WTC11 (cell line): ENCODE measurements around the gene ZNF76. TPM values are rescaled to one million over a fixed set of nuclear protein-coding genes. Genes with fewer than 3 reads are reported as not detected.

Experiments
- ATAC-seq: fragments of 200-7000 bp; cut with Tn5 transposase; 2 replicates; pipeline ENCODE4 v1.10.0; 2021; ENCODE audit warnings: mild to moderate bottlenecking, moderate library complexity
- CTCF ChIA-PET: fragments of 300-600 bp; sonication (Branson Sonifier 250); formaldehyde crosslinking; loops from one replicate; lab custom pipeline; 2021; ENCODE audit warnings: antibody characterized with exemption; lab: Charles Lee
- POLR2A ChIA-PET: fragments of 350-600 bp; sonication (Branson Sonifier 250); formaldehyde crosslinking; loops from one replicate; lab custom pipeline; 2021; ENCODE audit warnings: antibody characterized with exemption; lab: Charles Lee
- DNase-seq: peaks from one replicate; pipeline ENCODE4 v3.0.0; 2021; ENCODE audit warnings: low spot score
- H3K27ac Mint-ChIP-seq: 2 replicates; pipeline ENCODE4 v1.8.0; 2021; ENCODE audit warnings: mixed read lengths
- H3K27me3 Mint-ChIP-seq: 2 replicates; pipeline ENCODE4 v1.8.0; 2021; ENCODE audit warnings: low read depth, mild to moderate bottlenecking, moderate library complexity, mixed read lengths
- H3K36me3 Mint-ChIP-seq: 2 replicates; pipeline ENCODE4 v1.8.0; 2021; ENCODE audit warnings: mixed read lengths
- H3K4me1 Mint-ChIP-seq: 2 replicates; pipeline ENCODE4 v1.8.0; 2022; ENCODE audit warnings: mixed read lengths
- H3K4me3 Mint-ChIP-seq: 2 replicates; pipeline ENCODE4 v1.8.0; 2021; ENCODE audit warnings: mild to moderate bottlenecking, moderate library complexity, mixed read lengths
- H3K9me3 Mint-ChIP-seq: 2 replicates; pipeline ENCODE4 v1.8.0; 2021; ENCODE audit warnings: mixed read lengths
- CBFB ChIP-seq: sonication (generic); formaldehyde crosslinking; IDR thresholded peaks from 2 replicates; pipeline ENCODE4 v1.8.1; 2022; ENCODE audit warnings: mild to moderate bottlenecking, low read depth, missing genetic modification reagents
- ELF4 ChIP-seq: sonication (generic); formaldehyde crosslinking; IDR thresholded peaks from 2 replicates; pipeline ENCODE4 v1.8.1; 2022; ENCODE audit warnings: low read depth, mild to moderate bottlenecking, moderate library complexity, missing genetic modification reagents
- EMX1 ChIP-seq: fragments of 250-450 bp; sonication (Bioruptor Pico); IDR thresholded peaks from 2 replicates; pipeline ENCODE4 v1.8.0; 2021; ENCODE audit warnings: mild to moderate bottlenecking
- ETV6 ChIP-seq: sonication (generic); formaldehyde crosslinking; IDR thresholded peaks from 2 replicates; pipeline ENCODE4 v1.8.1; 2022; ENCODE audit warnings: mild to moderate bottlenecking, missing genetic modification reagents
- FOXK1 ChIP-seq: sonication (generic); formaldehyde crosslinking; IDR thresholded peaks from 2 replicates; pipeline ENCODE4 v1.8.0; 2022; ENCODE audit warnings: mild to moderate bottlenecking, moderate library complexity, missing genetic modification reagents
- HMGA2 ChIP-seq: fragments of 250-450 bp; sonication (Bioruptor Pico); IDR thresholded peaks from 2 replicates; pipeline ENCODE4 v1.4.0; 2021; ENCODE audit warnings: mild to moderate bottlenecking, moderate library complexity
- OVOL2 ChIP-seq: fragments of 250-450 bp; sonication (Bioruptor Pico); IDR thresholded peaks from 2 replicates; pipeline ENCODE4 v1.9.0; 2021; ENCODE audit warnings: mild to moderate bottlenecking, borderline replicate concordance
- RELA ChIP-seq: sonication (generic); formaldehyde crosslinking; IDR thresholded peaks from 2 replicates; pipeline ENCODE4 v1.8.1; 2022; ENCODE audit warnings: missing genetic modification reagents, mild to moderate bottlenecking, borderline replicate concordance
- SMAD3 ChIP-seq: sonication (generic); formaldehyde crosslinking; IDR thresholded peaks from 2 replicates; pipeline ENCODE4 v1.8.0; 2022; ENCODE audit warnings: missing genetic modification reagents, mild to moderate bottlenecking, borderline replicate concordance
- SOX15 ChIP-seq: fragments of 250-450 bp; sonication (Bioruptor Pico); IDR thresholded peaks from 2 replicates; pipeline ENCODE4 v1.9.0; 2021; ENCODE audit warnings: mild to moderate bottlenecking
- TP53 ChIP-seq: sonication (generic); formaldehyde crosslinking; IDR thresholded peaks from 2 replicates; pipeline ENCODE4 v1.8.1; 2023; ENCODE audit warnings: mild to moderate bottlenecking, missing genetic modification reagents
- ZBTB21 ChIP-seq: sonication (generic); formaldehyde crosslinking; IDR thresholded peaks from 2 replicates; pipeline ENCODE4 v1.8.1; 2023; ENCODE audit warnings: mild to moderate bottlenecking, missing genetic modification reagents, borderline replicate concordance
- ZNF317 ChIP-seq: sonication (generic); formaldehyde crosslinking; IDR thresholded peaks from 2 replicates; pipeline ENCODE4 v1.8.1; 2023; ENCODE audit warnings: low read depth, mild to moderate bottlenecking, moderate library complexity, missing genetic modification reagents, borderline replicate concordance
- total RNA-seq: library from RNA; stranded (reverse); gene quantifications from 3 replicates; pipeline ENCODE4 v1.2.3, GENCODE V29; 2021
- TF ChIP-seq, protein P1 (sequence below): sonication (generic); formaldehyde crosslinking; IDR thresholded peaks from 2 replicates; pipeline ENCODE4 v1.8.0; 2022; ENCODE audit warnings: missing genetic modification reagents
- TF ChIP-seq, protein P2 (sequence below): sonication (generic); formaldehyde crosslinking; IDR thresholded peaks from 2 replicates; pipeline ENCODE4 v1.8.1; 2023; ENCODE audit warnings: mild to moderate bottlenecking, missing genetic modification reagents, moderate library complexity
- TF ChIP-seq, protein P3 (sequence below): sonication (generic); formaldehyde crosslinking; IDR thresholded peaks from 2 replicates; pipeline ENCODE4 v1.8.0; 2022; ENCODE audit warnings: mild to moderate bottlenecking, missing genetic modification reagents
- TF ChIP-seq, protein P4 (sequence below): sonication (generic); formaldehyde crosslinking; IDR thresholded peaks from 2 replicates; pipeline ENCODE4 v1.8.0; 2022; ENCODE audit warnings: mild to moderate bottlenecking, missing genetic modification reagents
- TF ChIP-seq, protein P5 (sequence below): fragments of 200-600 bp; IDR thresholded peaks from 2 replicates; pipeline ENCODE4 v1.8.0; 2022; ENCODE audit warnings: antibody characterized with exemption
- TF ChIP-seq, protein P6 (sequence below): sonication (generic); formaldehyde crosslinking; IDR thresholded peaks from 2 replicates; pipeline ENCODE4 v1.8.1; 2022; ENCODE audit warnings: low read depth, mild to moderate bottlenecking, moderate library complexity, missing genetic modification reagents, borderline replicate concordance
- TF ChIP-seq, protein P7 (sequence below): sonication (generic); formaldehyde crosslinking; IDR thresholded peaks from 2 replicates; pipeline ENCODE4 v1.8.1; 2023; ENCODE audit warnings: mild to moderate bottlenecking, missing genetic modification reagents
- TF ChIP-seq, protein P8 (sequence below): fragments of 250-450 bp; sonication (Bioruptor Pico); conservative IDR thresholded peaks from 2 replicates; pipeline ENCODE4 v1.9.0; 2021; ENCODE audit warnings: mild to moderate bottlenecking
- TF ChIP-seq, protein P9 (sequence below): sonication (generic); formaldehyde crosslinking; IDR thresholded peaks from 2 replicates; pipeline ENCODE4 v1.8.1; 2023; ENCODE audit warnings: mild to moderate bottlenecking, missing genetic modification reagents

ZNF76 gene
- total RNA-seq, 1 experiment from 2014 or later, result 25.8 TPM

DNA sequence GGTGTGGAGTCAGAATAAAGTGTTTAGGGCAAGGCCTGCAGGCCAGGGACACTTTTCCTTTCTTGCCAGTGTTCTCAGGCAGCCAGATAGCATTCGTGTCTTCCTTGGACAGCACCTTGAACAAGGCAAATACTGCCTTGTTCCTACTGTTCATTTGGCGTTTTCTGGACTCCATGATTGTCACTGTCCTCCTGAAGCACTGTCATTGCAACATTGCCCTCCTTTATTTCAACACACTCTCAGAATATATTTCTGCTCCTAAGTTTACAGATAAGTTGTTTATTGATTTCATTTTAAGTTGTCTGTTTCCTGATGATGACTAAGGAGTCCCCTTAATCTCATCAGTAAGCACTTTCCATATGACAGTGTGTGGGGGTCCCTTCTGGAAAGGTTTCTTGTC lies 22.9 kb downstream of the ZNF76 start (continued):
- TF ChIP-seq, protein P1, sequence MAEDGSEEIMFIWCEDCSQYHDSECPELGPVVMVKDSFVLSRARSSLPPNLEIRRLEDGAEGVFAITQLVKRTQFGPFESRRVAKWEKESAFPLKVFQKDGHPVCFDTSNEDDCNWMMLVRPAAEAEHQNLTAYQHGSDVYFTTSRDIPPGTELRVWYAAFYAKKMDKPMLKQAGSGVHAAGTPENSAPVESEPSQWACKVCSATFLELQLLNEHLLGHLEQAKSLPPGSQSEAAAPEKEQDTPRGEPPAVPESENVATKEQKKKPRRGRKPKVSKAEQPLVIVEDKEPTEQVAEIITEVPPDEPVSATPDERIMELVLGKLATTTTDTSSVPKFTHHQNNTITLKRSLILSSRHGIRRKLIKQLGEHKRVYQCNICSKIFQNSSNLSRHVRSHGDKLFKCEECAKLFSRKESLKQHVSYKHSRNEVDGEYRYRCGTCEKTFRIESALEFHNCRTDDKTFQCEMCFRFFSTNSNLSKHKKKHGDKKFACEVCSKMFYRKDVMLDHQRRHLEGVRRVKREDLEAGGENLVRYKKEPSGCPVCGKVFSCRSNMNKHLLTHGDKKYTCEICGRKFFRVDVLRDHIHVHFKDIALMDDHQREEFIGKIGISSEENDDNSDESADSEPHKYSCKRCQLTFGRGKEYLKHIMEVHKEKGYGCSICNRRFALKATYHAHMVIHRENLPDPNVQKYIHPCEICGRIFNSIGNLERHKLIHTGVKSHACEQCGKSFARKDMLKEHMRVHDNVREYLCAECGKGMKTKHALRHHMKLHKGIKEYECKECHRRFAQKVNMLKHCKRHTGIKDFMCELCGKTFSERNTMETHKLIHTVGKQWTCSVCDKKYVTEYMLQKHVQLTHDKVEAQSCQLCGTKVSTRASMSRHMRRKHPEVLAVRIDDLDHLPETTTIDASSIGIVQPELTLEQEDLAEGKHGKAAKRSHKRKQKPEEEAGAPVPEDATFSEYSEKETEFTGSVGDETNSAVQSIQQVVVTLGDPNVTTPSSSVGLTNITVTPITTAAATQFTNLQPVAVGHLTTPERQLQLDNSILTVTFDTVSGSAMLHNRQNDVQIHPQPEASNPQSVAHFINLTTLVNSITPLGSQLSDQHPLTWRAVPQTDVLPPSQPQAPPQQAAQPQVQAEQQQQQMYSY (CRISPR knock-in tag), result no peak
- TF ChIP-seq, protein P2, sequence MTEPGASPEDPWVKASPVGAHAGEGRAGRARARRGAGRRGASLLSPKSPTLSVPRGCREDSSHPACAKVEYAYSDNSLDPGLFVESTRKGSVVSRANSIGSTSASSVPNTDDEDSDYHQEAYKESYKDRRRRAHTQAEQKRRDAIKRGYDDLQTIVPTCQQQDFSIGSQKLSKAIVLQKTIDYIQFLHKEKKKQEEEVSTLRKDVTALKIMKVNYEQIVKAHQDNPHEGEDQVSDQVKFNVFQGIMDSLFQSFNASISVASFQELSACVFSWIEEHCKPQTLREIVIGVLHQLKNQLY, result no peak
- no peak for TF ChIP-seq CBFB (CRISPR knock-in tag)
- TF ChIP-seq, protein P3, sequence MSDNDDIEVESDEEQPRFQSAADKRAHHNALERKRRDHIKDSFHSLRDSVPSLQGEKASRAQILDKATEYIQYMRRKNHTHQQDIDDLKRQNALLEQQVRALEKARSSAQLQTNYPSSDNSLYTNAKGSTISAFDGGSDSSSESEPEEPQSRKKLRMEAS, result no peak
- TF ChIP-seq ZBTB21 (CRISPR knock-in tag), result no peak
- no peak for TF ChIP-seq RELA (CRISPR knock-in tag)

DNA sequence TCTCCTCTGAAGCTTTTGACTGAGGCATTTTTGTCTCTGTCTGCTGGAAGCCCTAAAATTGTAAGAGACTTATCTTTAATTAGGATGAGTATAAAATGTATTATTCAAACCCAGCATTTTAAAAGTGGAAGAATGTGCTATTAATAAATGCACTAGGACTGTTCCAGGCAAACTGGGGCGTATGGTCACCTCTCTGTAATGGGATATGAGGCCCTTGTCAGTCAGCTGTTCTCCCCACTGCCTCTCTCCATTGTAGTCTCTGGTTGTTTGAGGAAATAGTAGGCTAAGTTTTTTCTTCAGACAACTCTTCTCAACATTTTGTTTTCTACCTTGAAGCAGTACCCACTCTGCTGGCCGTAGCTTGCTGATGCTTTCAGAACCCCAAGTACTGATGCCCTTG lies 23.8 kb downstream of the ZNF76 start:
- Mint-ChIP-seq H3K9me3 (no peaks in the 10 kb centered on the region), H3K27me3 (no peaks in the 10 kb centered on the region), H3K27ac (no peak overlapping the region), H3K4me1 (no peaks in the 10 kb centered on the region), H3K4me3 (no peak overlapping the region), H3K36me3 (peaks cover 6% of the 10 kb centered on the region; the same call in 1 of the 2 replicates)
- ChIA-PET POLR2A (no interaction called here), CTCF (no interaction called here)
- DNase-seq, result no peak
- no peak for ATAC-seq
- TF ChIP-seq, protein P4, sequence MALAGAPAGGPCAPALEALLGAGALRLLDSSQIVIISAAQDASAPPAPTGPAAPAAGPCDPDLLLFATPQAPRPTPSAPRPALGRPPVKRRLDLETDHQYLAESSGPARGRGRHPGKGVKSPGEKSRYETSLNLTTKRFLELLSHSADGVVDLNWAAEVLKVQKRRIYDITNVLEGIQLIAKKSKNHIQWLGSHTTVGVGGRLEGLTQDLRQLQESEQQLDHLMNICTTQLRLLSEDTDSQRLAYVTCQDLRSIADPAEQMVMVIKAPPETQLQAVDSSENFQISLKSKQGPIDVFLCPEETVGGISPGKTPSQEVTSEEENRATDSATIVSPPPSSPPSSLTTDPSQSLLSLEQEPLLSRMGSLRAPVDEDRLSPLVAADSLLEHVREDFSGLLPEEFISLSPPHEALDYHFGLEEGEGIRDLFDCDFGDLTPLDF (CRISPR knock-in tag), result no peak
- TF ChIP-seq HMGA2 (CRISPR knock-in tag) (no peak), EMX1 (CRISPR knock-in tag) (no peak), SOX15 (CRISPR knock-in tag) (no peak), ETV6 (no peak), ZNF317 (CRISPR knock-in tag) (no peak), TP53 (no peak), ELF4 (CRISPR knock-in tag) (no peak), SMAD3 (CRISPR knock-in tag) (no peak), FOXK1 (CRISPR knock-in tag) (no peak), OVOL2 (CRISPR knock-in tag) (no peak), CBFB (CRISPR knock-in tag) (no peak)
- TF ChIP-seq, protein P5, sequence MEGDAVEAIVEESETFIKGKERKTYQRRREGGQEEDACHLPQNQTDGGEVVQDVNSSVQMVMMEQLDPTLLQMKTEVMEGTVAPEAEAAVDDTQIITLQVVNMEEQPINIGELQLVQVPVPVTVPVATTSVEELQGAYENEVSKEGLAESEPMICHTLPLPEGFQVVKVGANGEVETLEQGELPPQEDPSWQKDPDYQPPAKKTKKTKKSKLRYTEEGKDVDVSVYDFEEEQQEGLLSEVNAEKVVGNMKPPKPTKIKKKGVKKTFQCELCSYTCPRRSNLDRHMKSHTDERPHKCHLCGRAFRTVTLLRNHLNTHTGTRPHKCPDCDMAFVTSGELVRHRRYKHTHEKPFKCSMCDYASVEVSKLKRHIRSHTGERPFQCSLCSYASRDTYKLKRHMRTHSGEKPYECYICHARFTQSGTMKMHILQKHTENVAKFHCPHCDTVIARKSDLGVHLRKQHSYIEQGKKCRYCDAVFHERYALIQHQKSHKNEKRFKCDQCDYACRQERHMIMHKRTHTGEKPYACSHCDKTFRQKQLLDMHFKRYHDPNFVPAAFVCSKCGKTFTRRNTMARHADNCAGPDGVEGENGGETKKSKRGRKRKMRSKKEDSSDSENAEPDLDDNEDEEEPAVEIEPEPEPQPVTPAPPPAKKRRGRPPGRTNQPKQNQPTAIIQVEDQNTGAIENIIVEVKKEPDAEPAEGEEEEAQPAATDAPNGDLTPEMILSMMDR, result no peak
- TF ChIP-seq, protein P6, sequence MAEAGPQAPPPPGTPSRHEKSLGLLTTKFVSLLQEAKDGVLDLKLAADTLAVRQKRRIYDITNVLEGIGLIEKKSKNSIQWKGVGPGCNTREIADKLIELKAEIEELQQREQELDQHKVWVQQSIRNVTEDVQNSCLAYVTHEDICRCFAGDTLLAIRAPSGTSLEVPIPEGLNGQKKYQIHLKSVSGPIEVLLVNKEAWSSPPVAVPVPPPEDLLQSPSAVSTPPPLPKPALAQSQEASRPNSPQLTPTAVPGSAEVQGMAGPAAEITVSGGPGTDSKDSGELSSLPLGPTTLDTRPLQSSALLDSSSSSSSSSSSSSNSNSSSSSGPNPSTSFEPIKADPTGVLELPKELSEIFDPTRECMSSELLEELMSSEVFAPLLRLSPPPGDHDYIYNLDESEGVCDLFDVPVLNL, result no peak
- TF ChIP-seq, protein P7, sequence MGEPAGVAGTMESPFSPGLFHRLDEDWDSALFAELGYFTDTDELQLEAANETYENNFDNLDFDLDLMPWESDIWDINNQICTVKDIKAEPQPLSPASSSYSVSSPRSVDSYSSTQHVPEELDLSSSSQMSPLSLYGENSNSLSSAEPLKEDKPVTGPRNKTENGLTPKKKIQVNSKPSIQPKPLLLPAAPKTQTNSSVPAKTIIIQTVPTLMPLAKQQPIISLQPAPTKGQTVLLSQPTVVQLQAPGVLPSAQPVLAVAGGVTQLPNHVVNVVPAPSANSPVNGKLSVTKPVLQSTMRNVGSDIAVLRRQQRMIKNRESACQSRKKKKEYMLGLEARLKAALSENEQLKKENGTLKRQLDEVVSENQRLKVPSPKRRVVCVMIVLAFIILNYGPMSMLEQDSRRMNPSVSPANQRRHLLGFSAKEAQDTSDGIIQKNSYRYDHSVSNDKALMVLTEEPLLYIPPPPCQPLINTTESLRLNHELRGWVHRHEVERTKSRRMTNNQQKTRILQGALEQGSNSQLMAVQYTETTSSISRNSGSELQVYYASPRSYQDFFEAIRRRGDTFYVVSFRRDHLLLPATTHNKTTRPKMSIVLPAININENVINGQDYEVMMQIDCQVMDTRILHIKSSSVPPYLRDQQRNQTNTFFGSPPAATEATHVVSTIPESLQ (CRISPR knock-in tag), result no peak
- TF ChIP-seq, protein P8, sequence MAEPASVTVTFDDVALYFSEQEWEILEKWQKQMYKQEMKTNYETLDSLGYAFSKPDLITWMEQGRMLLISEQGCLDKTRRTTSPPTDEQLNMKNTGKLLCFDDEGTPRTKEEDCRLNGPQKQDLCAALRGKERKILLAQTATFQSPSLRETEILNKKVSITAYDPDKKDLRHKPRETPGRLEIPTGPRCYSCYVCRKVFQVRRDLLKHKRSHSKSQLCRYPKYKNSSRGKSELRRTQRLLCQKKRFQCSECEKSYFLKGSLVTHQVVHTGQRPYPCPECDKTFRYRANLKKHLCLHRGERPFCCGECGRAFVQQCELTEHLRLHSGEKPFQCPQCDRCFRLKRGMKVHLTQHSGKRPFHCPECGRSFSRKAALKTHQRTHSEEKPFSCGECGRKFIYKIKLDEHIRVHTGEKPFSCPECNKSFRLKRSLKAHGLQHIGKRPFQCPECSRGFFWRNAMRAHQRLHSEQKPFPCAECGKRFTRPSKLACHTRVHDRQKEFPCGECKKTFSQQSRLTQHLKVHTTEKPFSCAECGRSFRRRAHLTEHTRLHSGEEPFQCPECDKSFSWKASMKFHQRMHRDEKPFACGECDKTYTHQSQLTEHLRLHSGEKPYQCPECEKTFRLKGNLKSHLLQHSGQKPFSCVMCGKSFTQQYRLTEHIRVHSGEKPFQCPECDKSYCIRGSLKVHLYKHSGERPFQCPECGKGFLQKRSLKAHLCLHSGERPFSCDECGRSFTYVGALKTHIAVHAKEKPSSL (CRISPR knock-in tag), result no peak
- TF ChIP-seq, protein P9, sequence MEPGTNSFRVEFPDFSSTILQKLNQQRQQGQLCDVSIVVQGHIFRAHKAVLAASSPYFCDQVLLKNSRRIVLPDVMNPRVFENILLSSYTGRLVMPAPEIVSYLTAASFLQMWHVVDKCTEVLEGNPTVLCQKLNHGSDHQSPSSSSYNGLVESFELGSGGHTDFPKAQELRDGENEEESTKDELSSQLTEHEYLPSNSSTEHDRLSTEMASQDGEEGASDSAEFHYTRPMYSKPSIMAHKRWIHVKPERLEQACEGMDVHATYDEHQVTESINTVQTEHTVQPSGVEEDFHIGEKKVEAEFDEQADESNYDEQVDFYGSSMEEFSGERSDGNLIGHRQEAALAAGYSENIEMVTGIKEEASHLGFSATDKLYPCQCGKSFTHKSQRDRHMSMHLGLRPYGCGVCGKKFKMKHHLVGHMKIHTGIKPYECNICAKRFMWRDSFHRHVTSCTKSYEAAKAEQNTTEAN (CRISPR knock-in tag), result no peak
